Vagina (tissue), 2 donors: ENCODE data around the gene TSN.

Source experiments
- CTCF ChIP-seq, 3 experiments: fragments of 450-650 bp in 2 of 3; fragments of 200-600 bp in 1 of 3; sonication (generic) in 1 of 3; IDR thresholded peaks; one replicate each; pipeline ENCODE4 v1.5.1; 2017 to 2019; ENCODE audit warnings: antibody characterized with exemption in 3 of 3, mild to moderate bottlenecking in 2 of 3, moderate library complexity in 2 of 3
- POLR2A ChIP-seq, 2 donors: fragments of 450-650 bp; IDR thresholded peaks; one replicate each; pipeline ENCODE4 v1.6.1; 2017; ENCODE audit warnings: antibody characterized with exemption in 2 of 2, mild to moderate bottlenecking in 2 of 2, moderate library complexity in 2 of 2
- POLR2AphosphoS5 ChIP-seq, 2 donors: sonication (generic); formaldehyde crosslinking; IDR thresholded peaks; one replicate each; pipeline ENCODE4 v1.9.0; 2017; ENCODE audit warnings: antibody characterized with exemption in 2 of 2, mild to moderate bottlenecking in 2 of 2, low read depth in 1 of 2; ENCODE audit not compliant: insufficient read depth in 1 of 2

GRCh38 chr2:121722479-121722878 lies 33.0 kb upstream of the TSN start:
- TF ChIP-seq CTCF (IDR thresholded peaks at IDR 0.05) (no peak), POLR2A (IDR thresholded peaks at IDR 0.05) (no peak), POLR2AphosphoS5 (IDR thresholded peaks at IDR 0.05; ENCODE audit: insufficient read depth in 1 of 2, low read depth in 1 of 2) (no peak)
